Heart left ventricle (tissue), 16 donors: ENCODE data around the gene LMTK2. TPM values are rescaled to one million over a fixed set of nuclear protein-coding genes. Genes with fewer than 3 reads are reported as not detected.

Experiments
- ATAC-seq, 4 donors: fragments of 200-7000 bp; cut with Tn5 transposase; one replicate each; pipeline ENCODE4 v1.9.1; 2020 to 2022; ENCODE audit warnings: moderate library complexity in 4 of 4, mild to moderate bottlenecking in 3 of 4, moderate number of reproducible peaks in 1 of 4
- DNase-seq, 5 donors: peaks; one replicate each; pipeline ENCODE4 v3.0.0-alpha.2; 2020
- H3K27ac ChIP-seq, 12 donors: fragments of 200-600 bp; sonication (generic) in 4 of 12; one replicate each; pipeline versions ENCODE4 v1.5.0 to v1.8.0; 2016 to 2022; ENCODE audit warnings: mild to moderate bottlenecking in 2 of 12
- H3K27me3 ChIP-seq, 9 donors: fragments of 200-600 bp; sonication (generic) in 2 of 9; one replicate each; pipeline versions ENCODE4 v1.5.1 to v1.8.0; 2016 to 2022; ENCODE audit warnings: mild to moderate bottlenecking in 3 of 9
- H3K36me3 ChIP-seq, 9 donors: fragments of 200-600 bp; sonication (generic) in 2 of 9; one replicate each; pipeline versions ENCODE4 v1.5.0 to v1.8.0; 2018 to 2022; ENCODE audit warnings: mild to moderate bottlenecking in 2 of 9
- H3K4me1 ChIP-seq, 12 donors: fragments of 200-600 bp; sonication (generic) in 4 of 12; one replicate each; pipeline versions ENCODE4 v1.5.0 to v1.8.0; 2016 to 2022; ENCODE audit warnings: mild to moderate bottlenecking in 3 of 12
- H3K4me3 ChIP-seq, 12 donors: fragments of 200-600 bp; sonication (generic) in 4 of 12; one replicate each; pipeline versions ENCODE4 v1.5.0 to v1.8.0; 2017 to 2022; ENCODE audit warnings: mild to moderate bottlenecking in 9 of 12, moderate library complexity in 4 of 12
- H3K9me3 ChIP-seq, 12 donors: fragments of 200-600 bp; sonication (generic) in 4 of 12; one replicate each; pipeline versions ENCODE4 v1.5.0 to v1.8.0; 2016 to 2022; ENCODE audit warnings: mild to moderate bottlenecking in 1 of 12
- CTCF ChIP-seq, 12 donors: fragments of 200-600 bp; sonication (generic) in 4 of 12; IDR thresholded peaks; one replicate each; pipeline versions ENCODE4 v1.5.0 to v1.8.0; 2018 to 2022; ENCODE audit warnings: antibody characterized with exemption in 12 of 12, mild to moderate bottlenecking in 5 of 12
- POLR2A ChIP-seq, 2 donors: fragments of 450-650 bp; IDR thresholded peaks; one replicate each; pipeline ENCODE4 v1.6.1; 2017; ENCODE audit warnings: antibody characterized with exemption in 2 of 2, mild to moderate bottlenecking in 2 of 2, moderate library complexity in 2 of 2
- WGBS, 4 donors: extraction: QIAGEN DNeasy Blood & Tissue Kit in 2 of 4; methylation state at CpG; one replicate each; pipeline versions ENCODE4 v1.1.5 to v1.1.7; 2013 to 2018; 5-methylcytosine and 5-hydroxymethylcytosine counted together
- intact Hi-C, 10 donors: fragments of 100-400 bp; cut with DNase I; formaldehyde crosslinking; loops; one replicate each; pipeline versions ENCODE4 v1.11.1 to v1.14.2; 2022
- polyA plus RNA-seq, 2 donors: library from polyadenylated mRNA; stranded (reverse); fragments of 200-250 nt; gene quantifications; one replicate each; pipeline ENCODE4 v1.2.3, GENCODE V29; 2013
- total RNA-seq, 9 donors: library from RNA; depleted of rRNA in 2 of 9; stranded (reverse); fragments of >200 nt in 2 of 9; fragmentation: NEBNext Ultra II Directional in 3 of 9; extraction: Animal tissue kit (Norgen Biotek cat#: 25700) in 3 of 9; gene quantifications; one replicate each; pipeline versions ENCODE4 v1.1.0 to v1.2.4, GENCODE V29; 2016 to 2023
- donor health status: ischemic (EF 13 %, LVEDD 7.1; RV severe dilation, severe dysfunction).
- donor health status: healthy with polysubstance abuse.
- donor health status: DM: no; HTN: yes; CAD: no.
- donor health status: DM: no; HTN: no; CAD: no.
- donor health status: ischemic (EF 25% LVEDD 6.9; RV normal size, moderate dysfunction).
- donor health status: ischemic (EF 25% LVEDD 5.7; RV mildly dilated, moderate dysfunction).
- donor health status: healthy.
- donor health status: DM: yes; HTN: yes; CAD: no.
- donor health status: ischemic (EF 35%, LVEDD 5.7; RV mildly dilated, moderate dysfunction).
- donor health status: nonischemic (EF 11% LVEDD 7.7; RV severe dilation, severe dysfunction).
- donor health status: DM: yes; HTN: yes; CAD: no.
- donor health status: PGD.
- donor health status: ischemic (EF 29% LVEDD 5.4; RV normal size, mild dysfunction).
- donor health status: nonischemic (EF 23%, LVEDD 6.1; RV moderate dilation, normal function).

The LMTK2 gene
- total and polyA plus RNA-seq, 11 donors = 6.3 to 58.3 (median 27.3) TPM

- Histone ChIP-seq H3K4me3 (no peak overlapping the region), H3K36me3 (peaks cover 0 to 92% (median 56%) of the 10 kb centered on the region in 9 donors), H3K4me1 (no peaks in the 10 kb centered on the region), H3K27ac (no peak overlapping the region), H3K9me3 (no peaks in the 10 kb centered on the region), H3K27me3 (no peaks in the 10 kb centered on the region)
- TF ChIP-seq POLR2A (IDR thresholded peaks at IDR 0.05) = no peak
- no peak for TF ChIP-seq CTCF (IDR thresholded peaks at IDR 0.05)
- no peak for ATAC-seq
- 88 to 93% (median 93%) methylated on average over 17 of the region's 17 CpGs for WGBS, 4 donors
- DNase-seq = peak in 1 of 5 donors; percentile 26
- intact Hi-C loops = no loop called here
These were observed 123.5 kb downstream of the LMTK2 start for GRCh38 chr7:98229991-98230745.

- H3K9me3 ChIP-seq = no peaks in the 10 kb centered on the region
- no peak overlapping the region for H3K4me3 ChIP-seq
- intact Hi-C loops = no loop called here
- WGBS, 4 donors = 94 to 97% (median 96%) methylated on average over 5 to 30 of the region's 30 CpGs
- H3K4me1 ChIP-seq = no peaks in the 10 kb centered on the region
- H3K27ac ChIP-seq = no peak overlapping the region
- TF ChIP-seq POLR2A (IDR thresholded peaks at IDR 0.05) = no peak
- no peak for TF ChIP-seq CTCF (IDR thresholded peaks at IDR 0.05)
- no peak for ATAC-seq
- H3K36me3 ChIP-seq = peaks cover 0 to 87% (median 51%) of the 10 kb centered on the region in 9 donors
- no peaks in the 10 kb centered on the region for H3K27me3 ChIP-seq
- DNase-seq = peak in 1 of 5 donors; percentile 60
These were observed 124.2 kb downstream of the LMTK2 start for GRCh38 chr7:98230746-98231471.

- intact Hi-C loops = no loop called here
- no peak for TF ChIP-seq CTCF (IDR thresholded peaks at IDR 0.05)
- no peak for TF ChIP-seq POLR2A (IDR thresholded peaks at IDR 0.05)
- WGBS, 4 donors = 94 to 100% (median 96%) methylated on average over 4 to 25 of the region's 25 CpGs
These were observed 125.0 kb downstream of the LMTK2 start for GRCh38 chr7:98231493-98232262.

GRCh38 chr7:98232263-98232585 lies 125.6 kb downstream of the LMTK2 start:
- TF ChIP-seq POLR2A (IDR thresholded peaks at IDR 0.05) = no peak
- no peak for TF ChIP-seq CTCF (IDR thresholded peaks at IDR 0.05)
- no peaks in the 10 kb centered on the region for H3K4me1 ChIP-seq
- DNase-seq = peak in 1 of 5 donors; percentile 42
- H3K4me3 ChIP-seq = no peak overlapping the region
- 92 to 100% (median 97%) methylated on average over 1 to 8 of the region's 8 CpGs for WGBS, 4 donors
- intact Hi-C loops = no loop called here
- H3K27me3 ChIP-seq = no peaks in the 10 kb centered on the region
- H3K27ac ChIP-seq = no peak overlapping the region
- H3K9me3 ChIP-seq = no peaks in the 10 kb centered on the region
- no peak for ATAC-seq
- peaks cover 0 to 81% (median 41%) of the 10 kb centered on the region in 9 donors for H3K36me3 ChIP-seq

More at GRCh38 chr7:98231493-98232262, 125.0 kb downstream of the LMTK2 start:
- H3K4me3 ChIP-seq = no peak overlapping the region
- H3K27me3 ChIP-seq = no peaks in the 10 kb centered on the region
- H3K27ac ChIP-seq = no peak overlapping the region
- no peak for ATAC-seq
- H3K4me1 ChIP-seq = no peaks in the 10 kb centered on the region
- no peaks in the 10 kb centered on the region for H3K9me3 ChIP-seq
- peaks cover 0 to 81% (median 45%) of the 10 kb centered on the region in 9 donors for H3K36me3 ChIP-seq
- peak in 1 of 5 donors; percentile 52 for DNase-seq
